NT2/D1 (cell line): ENCODE measurements around the gene PDCD1.

Source experiments
- DNase-seq: peaks from one replicate; pipeline ENCODE4 v3.0.0-alpha.2; 2011; ENCODE audit warnings: low read depth, low spot score
- H3K27me3 ChIP-seq: 2 replicates; pipeline ENCODE4 v1.6.0; 2011; ENCODE audit warnings: mild to moderate bottlenecking; ENCODE audit not compliant: insufficient read length, insufficient read depth
- H3K36me3 ChIP-seq: 2 replicates; pipeline ENCODE4 v1.6.1; 2011; ENCODE audit warnings: mild to moderate bottlenecking, low read length, mixed read lengths; ENCODE audit not compliant: insufficient read depth, insufficient read length
- H3K4me1 ChIP-seq: 2 replicates; pipeline ENCODE4 v1.5.1; 2011; ENCODE audit not compliant: insufficient read depth, insufficient read length
- H3K4me3 ChIP-seq: 2 replicates; pipeline ENCODE4 v1.5.1; 2011; ENCODE audit warnings: low read depth; ENCODE audit not compliant: insufficient read length
- H3K9ac ChIP-seq: 2 replicates; pipeline ENCODE4 v1.6.0; 2011; ENCODE audit warnings: low read depth; ENCODE audit not compliant: insufficient read length
- H3K9me3 ChIP-seq: 2 replicates; pipeline ENCODE4 v1.5.1; 2011; ENCODE audit warnings: mild to moderate bottlenecking, low read length; ENCODE audit not compliant: insufficient read depth
- SUZ12 ChIP-seq: IDR thresholded peaks from 2 replicates; pipeline ENCODE4 v1.6.1; 2011; ENCODE audit not compliant: insufficient read length, insufficient read depth; ENCODE audit errors: extremely low read depth
- YY1 ChIP-seq: IDR thresholded peaks from 2 replicates; pipeline ENCODE4 v1.6.1; 2011; ENCODE audit not compliant: insufficient read length, insufficient read depth
- ZNF274 ChIP-seq: IDR thresholded peaks from 2 replicates; pipeline ENCODE4 v1.6.1; 2011; ENCODE audit warnings: mild to moderate bottlenecking, low read depth, low read length

Gene PDCD1

DNA sequence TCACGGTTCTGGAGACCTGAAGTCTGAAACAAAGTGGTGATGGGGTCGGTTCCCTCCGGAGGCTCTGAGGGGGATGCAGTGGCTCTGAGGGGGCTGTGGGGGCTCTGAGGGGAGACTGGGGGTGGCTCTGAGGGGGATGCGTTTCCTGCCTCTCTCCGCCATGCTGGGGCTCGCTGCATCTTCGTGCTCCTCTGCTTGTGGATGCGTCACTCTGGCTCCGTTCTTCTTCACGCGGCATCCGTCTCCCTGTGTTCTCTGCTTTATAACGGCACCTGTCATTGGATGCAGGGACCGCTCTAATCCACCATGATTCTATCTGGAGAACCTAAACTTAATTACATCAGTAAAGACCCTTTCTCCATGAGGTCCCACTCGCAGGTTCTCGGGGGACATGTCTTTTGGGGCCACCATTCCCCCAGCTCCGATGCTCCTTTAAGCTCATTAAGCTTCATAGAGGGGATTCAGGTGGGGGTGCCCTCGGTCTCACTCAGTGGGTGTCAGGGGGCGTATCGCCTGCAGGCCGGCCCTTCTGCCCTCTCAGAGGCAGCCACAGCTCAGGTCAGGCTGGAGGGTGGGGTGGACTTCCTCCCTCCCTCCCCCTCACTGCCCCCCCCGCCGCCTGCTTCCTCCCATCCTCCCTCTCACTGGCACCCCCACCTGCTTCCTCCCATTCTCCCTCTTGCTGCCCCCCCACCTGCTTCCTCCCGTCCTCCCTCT lies 29.3 kb upstream of the PDCD1 start:
- Histone ChIP-seq H3K4me3 (no peak overlapping the region), H3K9me3 (peaks cover 10% of the 10 kb centered on the region; the same call in 1 of the 2 replicates), H3K36me3 (no peaks in the 10 kb centered on the region), H3K9ac (no peak overlapping the region), H3K4me1 (no peaks in the 10 kb centered on the region), H3K27me3 (no peaks in the 10 kb centered on the region)
- no peak for DNase-seq
- TF ChIP-seq ZNF274 (no peak), YY1 (no peak), SUZ12 (no peak)

DNA sequence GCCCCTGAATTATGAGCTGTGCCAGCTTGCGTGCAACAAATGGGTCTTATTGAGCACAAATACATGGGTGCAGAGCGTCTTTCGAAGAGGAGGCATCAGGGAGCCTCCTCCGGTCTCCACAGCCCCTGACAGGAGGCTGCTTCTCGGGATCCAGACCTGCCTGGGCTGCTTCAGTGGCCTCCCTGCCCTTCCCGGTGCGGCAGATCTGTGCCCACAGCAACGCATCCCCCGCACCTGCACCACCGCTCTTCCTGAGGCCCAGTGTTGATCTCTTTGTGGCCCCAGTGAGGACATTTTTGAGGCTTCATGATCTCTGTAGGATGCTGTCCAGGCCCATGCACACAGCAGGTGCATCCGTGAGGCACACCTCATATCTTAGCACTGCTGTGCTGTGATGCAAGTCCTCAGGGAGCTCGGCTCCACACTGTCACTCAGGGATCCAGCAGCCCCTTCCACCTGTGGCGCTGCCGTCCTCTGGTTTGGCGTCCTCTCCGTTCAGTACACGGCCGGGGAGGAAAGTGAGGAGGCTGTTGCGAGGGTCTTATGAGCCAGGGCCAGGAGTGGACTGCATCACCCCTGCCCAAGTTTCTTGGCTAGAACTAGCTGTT lies 28.2 kb upstream of the PDCD1 start:
- Histone ChIP-seq H3K4me3 (no peak overlapping the region), H3K9ac (no peak overlapping the region), H3K27me3 (no peaks in the 10 kb centered on the region), H3K36me3 (no peaks in the 10 kb centered on the region), H3K9me3 (peaks cover 10% of the 10 kb centered on the region; the same call in 1 of the 2 replicates), H3K4me1 (peaks cover 6% of the 10 kb centered on the region)
- TF ChIP-seq ZNF274 = no peak
- no peak for TF ChIP-seq SUZ12
- no peak for TF ChIP-seq YY1
- DNase-seq = no peak

DNA sequence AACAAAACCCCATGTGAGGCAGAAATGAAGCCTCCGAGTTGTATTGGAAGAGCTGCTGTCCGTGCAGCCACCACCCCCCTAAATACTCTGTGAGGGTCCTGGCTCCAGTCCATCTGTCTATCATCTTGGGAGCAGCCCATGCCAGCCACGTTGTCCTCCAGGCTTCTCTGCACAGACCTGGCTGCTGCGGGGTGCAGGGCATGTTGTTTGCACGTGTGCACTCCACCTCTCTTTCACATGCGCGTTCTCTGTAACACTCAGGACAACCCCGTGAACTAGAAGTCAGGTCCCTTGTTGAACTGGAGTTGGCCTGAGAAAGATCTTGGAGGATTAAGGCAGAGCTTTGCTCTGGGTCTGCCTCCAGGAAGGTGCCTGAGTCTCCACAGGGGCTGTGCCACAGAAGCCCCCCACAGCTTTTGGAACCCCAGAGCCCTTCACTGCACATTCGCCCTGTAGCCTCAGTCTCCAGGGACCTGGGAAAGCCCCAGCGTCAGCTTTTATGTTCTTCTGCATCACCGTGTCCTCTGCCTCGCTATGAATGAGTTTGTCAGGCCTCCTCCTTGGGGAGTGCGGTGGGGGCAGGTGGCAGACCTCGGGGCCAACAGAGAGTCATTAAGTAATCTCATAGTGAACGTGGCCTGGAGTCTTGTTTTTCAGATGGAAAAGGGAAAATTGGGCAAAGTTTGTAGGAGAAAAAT lies 27.4 kb upstream of the PDCD1 start:
- H3K4me3 ChIP-seq = no peak overlapping the region
- DNase-seq = no peak
- TF ChIP-seq SUZ12 = no peak
- no peak for TF ChIP-seq ZNF274
- TF ChIP-seq YY1 = no peak
- H3K27me3 ChIP-seq = no peaks in the 10 kb centered on the region
- no peaks in the 10 kb centered on the region for H3K36me3 ChIP-seq
- H3K9ac ChIP-seq = peak overlapping the region; percentile 22
- peaks cover 6% of the 10 kb centered on the region for H3K4me1 ChIP-seq
- H3K9me3 ChIP-seq = peaks cover 10% of the 10 kb centered on the region; the same call in 1 of the 2 replicates

DNA sequence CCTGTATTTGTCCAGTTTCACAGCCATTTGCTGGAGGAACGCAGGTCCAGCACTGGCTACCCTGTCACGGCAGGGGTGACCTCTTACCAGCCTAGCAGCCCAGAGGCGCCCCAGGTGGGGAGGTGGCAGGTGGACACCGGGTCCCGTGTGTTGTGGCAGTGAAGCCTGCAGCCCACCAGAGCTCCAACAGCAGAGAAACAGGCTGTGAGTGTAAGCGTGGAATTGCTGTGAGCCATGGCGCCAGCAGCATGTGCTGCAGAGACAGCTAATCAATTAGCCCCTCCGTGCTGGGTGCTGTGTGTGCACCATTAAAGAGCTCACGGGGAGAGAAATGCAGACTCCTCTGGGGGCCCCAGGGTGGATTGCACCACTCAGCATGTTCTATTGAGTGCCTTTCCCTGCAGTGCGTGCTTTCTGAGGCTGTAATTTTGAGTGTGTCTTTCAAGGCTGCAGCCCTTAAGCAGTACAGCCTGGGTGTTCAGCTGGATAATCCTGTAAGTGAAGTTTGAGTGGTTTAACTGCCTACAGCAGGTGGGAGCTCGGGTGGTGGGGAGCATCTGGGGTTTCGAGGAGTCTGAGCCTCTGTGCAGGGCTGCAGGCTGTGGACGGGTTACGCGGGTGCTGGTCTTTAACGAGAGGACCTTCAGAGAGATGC lies 26.7 kb upstream of the PDCD1 start:
- DNase-seq = no peak
- H3K4me3 ChIP-seq = no peak overlapping the region

DNA sequence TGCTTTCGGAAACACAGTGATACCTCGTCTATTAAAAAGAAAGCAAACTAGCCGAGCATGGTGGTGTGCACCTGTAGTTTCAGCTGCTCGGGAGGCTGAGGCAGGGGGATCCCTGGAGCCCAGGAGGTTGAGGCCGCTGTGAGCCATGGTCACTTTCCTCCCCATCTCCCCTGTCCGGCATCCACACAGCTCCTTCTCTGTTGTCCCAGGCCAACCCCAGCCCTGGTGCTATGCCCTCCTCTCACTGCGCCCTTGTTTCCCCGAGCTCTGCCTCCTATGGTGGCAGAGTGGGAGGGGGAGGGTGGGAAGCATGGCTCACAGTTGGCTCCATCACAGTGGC lies 26.2 kb upstream of the PDCD1 start:
- DNase-seq = no peak
- no peak overlapping the region for H3K4me3 ChIP-seq
- H3K4me1 ChIP-seq = peaks cover 9% of the 10 kb centered on the region
- no peak overlapping the region for H3K9ac ChIP-seq
- peaks cover 10% of the 10 kb centered on the region; the same call in 1 of the 2 replicates for H3K9me3 ChIP-seq
- H3K27me3 ChIP-seq = no peaks in the 10 kb centered on the region
- H3K36me3 ChIP-seq = no peaks in the 10 kb centered on the region
- TF ChIP-seq ZNF274 (no peak), SUZ12 (no peak), YY1 (no peak)

More for the DNA sequence above, 26.7 kb upstream of the PDCD1 start:
- Histone ChIP-seq H3K9ac (no peak overlapping the region), H3K4me1 (peaks cover 9% of the 10 kb centered on the region), H3K9me3 (peaks cover 10% of the 10 kb centered on the region; the same call in 1 of the 2 replicates), H3K27me3 (no peaks in the 10 kb centered on the region), H3K36me3 (no peaks in the 10 kb centered on the region)
- TF ChIP-seq YY1 (no peak), ZNF274 (no peak), SUZ12 (no peak)

DNA sequence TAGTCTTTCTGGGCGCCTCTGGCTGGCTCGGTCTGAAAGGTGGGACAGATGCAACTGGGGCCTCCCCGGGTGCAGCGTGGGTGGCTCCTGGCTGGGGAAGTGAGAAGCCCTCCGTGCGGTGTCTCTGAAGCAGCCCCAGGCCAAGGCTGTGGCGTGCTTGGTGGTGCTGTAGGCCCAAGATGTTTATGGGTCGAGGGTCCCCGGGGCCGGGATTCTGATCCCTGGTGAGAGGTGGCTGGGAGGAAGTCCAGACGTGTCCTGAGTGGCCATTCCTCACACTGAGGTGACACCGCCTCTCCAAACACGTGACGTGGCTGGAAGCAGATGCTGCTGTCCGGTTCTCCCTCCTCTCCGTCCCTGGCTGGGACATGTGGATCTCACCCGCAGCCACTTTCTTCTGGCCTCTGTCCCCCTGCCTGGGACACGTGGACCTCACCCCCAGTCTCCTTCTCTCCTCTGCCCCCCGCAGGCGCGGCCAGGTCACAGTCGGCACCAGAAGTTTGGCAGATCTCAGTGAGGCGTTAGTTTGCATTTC lies 23.5 kb upstream of the PDCD1 start:
- Histone ChIP-seq H3K27me3 (no peaks in the 10 kb centered on the region), H3K4me3 (peak overlapping the region; percentile 19), H3K9me3 (no peaks in the 10 kb centered on the region), H3K4me1 (peaks cover 13% of the 10 kb centered on the region), H3K36me3 (no peaks in the 10 kb centered on the region), H3K9ac (peak overlapping the region; percentile 46)
- TF ChIP-seq ZNF274 = no peak
- TF ChIP-seq YY1 = no peak
- no peak for TF ChIP-seq SUZ12
- DNase-seq = no peak
